ENCODE results near the gene GLRX5.

DNA sequence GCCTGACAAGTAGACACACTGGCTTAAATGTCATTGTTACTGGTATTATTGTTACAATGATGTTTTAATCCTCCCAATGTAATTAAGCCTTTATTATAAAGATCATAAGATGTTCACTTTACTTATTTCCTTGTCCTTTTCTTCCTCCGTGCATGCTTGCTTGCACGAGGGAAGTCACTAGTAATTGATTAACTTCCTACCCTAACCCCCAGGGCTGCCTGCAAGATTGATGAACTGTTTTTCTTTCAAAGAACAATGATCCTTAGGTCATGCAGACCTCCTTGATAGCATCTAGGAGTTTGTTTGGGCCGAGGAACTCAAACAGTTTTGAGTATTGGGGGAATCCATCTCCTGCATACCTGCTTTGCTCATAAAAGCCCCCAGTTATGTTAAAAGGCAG, 43.0 kb downstream of the GLRX5 start:
- no peak for TF ChIP-seq POLR2A (IDR thresholded peaks at IDR 0.05)
- TF ChIP-seq, protein P1, sequence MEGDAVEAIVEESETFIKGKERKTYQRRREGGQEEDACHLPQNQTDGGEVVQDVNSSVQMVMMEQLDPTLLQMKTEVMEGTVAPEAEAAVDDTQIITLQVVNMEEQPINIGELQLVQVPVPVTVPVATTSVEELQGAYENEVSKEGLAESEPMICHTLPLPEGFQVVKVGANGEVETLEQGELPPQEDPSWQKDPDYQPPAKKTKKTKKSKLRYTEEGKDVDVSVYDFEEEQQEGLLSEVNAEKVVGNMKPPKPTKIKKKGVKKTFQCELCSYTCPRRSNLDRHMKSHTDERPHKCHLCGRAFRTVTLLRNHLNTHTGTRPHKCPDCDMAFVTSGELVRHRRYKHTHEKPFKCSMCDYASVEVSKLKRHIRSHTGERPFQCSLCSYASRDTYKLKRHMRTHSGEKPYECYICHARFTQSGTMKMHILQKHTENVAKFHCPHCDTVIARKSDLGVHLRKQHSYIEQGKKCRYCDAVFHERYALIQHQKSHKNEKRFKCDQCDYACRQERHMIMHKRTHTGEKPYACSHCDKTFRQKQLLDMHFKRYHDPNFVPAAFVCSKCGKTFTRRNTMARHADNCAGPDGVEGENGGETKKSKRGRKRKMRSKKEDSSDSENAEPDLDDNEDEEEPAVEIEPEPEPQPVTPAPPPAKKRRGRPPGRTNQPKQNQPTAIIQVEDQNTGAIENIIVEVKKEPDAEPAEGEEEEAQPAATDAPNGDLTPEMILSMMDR (IDR thresholded peaks at IDR 0.05 in 4 of 5, conservative IDR thresholded peaks at IDR 0.05 in 1 of 5) = no peak

All from gastrocnemius medialis (tissue), 4 donors.